SK-N-SH (cell line): Measurements from ENCODE around the gene PCSK5. TPM values are rescaled to one million over a fixed set of nuclear protein-coding genes. Genes with fewer than 3 reads are reported as not detected.

Source experiments
- CTCF ChIA-PET: fragments of 300-600, 350-600 bp; formaldehyde crosslinking; extraction: SDS; loops from one replicate; lab custom pipeline; 2021; lab: Yijun Ruan, JAX
- POLR2A ChIA-PET: fragments of 350-600 bp; sonication (Branson Sonifier 250); formaldehyde crosslinking; extraction: SDS; loops from one replicate; lab custom pipeline; 2020; ENCODE audit warnings: antibody characterized with exemption, inconsistent platforms; lab: Yijun Ruan, JAX
- DNase-seq: peaks from one replicate; pipeline ENCODE4 v3.0.0; 2012
- H2AFZ ChIP-seq: fragments of 200-600 bp; sonication (generic); 2 replicates; pipeline ENCODE4 v1.8.1; 2016; ENCODE audit warnings: antibody characterized with exemption, mild to moderate bottlenecking, low read depth
- H3F3A ChIP-seq: fragments of 200-600 bp; sonication (generic); replicated peaks from 2 replicates; pipeline ENCODE3; 2016; ENCODE audit warnings: antibody characterized with exemption, mild to moderate bottlenecking; ENCODE audit not compliant: insufficient read depth
- H3K27ac ChIP-seq, 2 experiments: fragments of 200-500 bp in 1 of 2; fragments of 200-600 bp in 1 of 2; sonication (Bioruptor generic) in 1 of 2; sonication (generic), shearing (Covaris generic) in 1 of 2; 2 replicates each; pipeline versions ENCODE4 v1.5.1 to v1.6.1; 2014 to 2016; ENCODE audit warnings: low read depth in 2 of 2, inconsistent platforms in 1 of 2, low read length in 1 of 2, mild to moderate bottlenecking in 1 of 2, mixed read lengths in 1 of 2
- H3K27me3 ChIP-seq: fragments of 200-600 bp; sonication (generic), shearing (Covaris generic); 2 replicates; pipeline ENCODE4 v1.6.1; 2016; ENCODE audit warnings: mixed run types; ENCODE audit not compliant: insufficient read depth
- H3K36me3 ChIP-seq, 2 experiments: fragments of 200-500 bp in 1 of 2; fragments of 200-600 bp in 1 of 2; sonication (Bioruptor generic) in 1 of 2; sonication (generic) in 1 of 2; replicated peaks in 1 of 2; 2 replicates each; pipeline versions ENCODE3 to v1.5.1; 2014 to 2016; ENCODE audit warnings: low read length in 1 of 2, mild to moderate bottlenecking in 1 of 2; ENCODE audit not compliant: insufficient read depth in 2 of 2, control insufficient read depth in 1 of 2
- H3K4me1 ChIP-seq, 2 experiments: fragments of 200-500 bp in 1 of 2; fragments of 200-600 bp in 1 of 2; sonication (Bioruptor generic) in 1 of 2; sonication (generic), shearing (Covaris generic) in 1 of 2; 2 replicates each; pipeline versions ENCODE4 v1.5.1 to v1.6.1; 2014 to 2016; ENCODE audit warnings: low read depth in 1 of 2, low read length in 1 of 2, mixed run types in 1 of 2; ENCODE audit not compliant: insufficient read depth in 2 of 2, control insufficient read depth in 1 of 2
- H3K4me2 ChIP-seq: fragments of 200-600 bp; sonication (generic), shearing (Covaris generic); 2 replicates; pipeline ENCODE4 v1.6.1; 2017; ENCODE audit warnings: mixed run types
- H3K4me3 ChIP-seq, 2 experiments: fragments of 200-500 bp in 1 of 2; fragments of 200-600 bp in 1 of 2; sonication (Bioruptor generic) in 1 of 2; sonication (generic), shearing (Covaris generic) in 1 of 2; 2 replicates each; pipeline versions ENCODE4 v1.5.1 to v1.8.1; 2014 to 2016; ENCODE audit warnings: low read depth in 2 of 2, inconsistent platforms in 1 of 2, low read length in 1 of 2, mild to moderate bottlenecking in 1 of 2, mixed read lengths in 1 of 2, moderate library complexity in 1 of 2
- H3K79me2 ChIP-seq: fragments of 200-600 bp; sonication (generic); 2 replicates; pipeline ENCODE4 v1.8.1; 2017; ENCODE audit warnings: mild to moderate bottlenecking; ENCODE audit not compliant: insufficient read depth
- H3K9ac ChIP-seq: fragments of 200-600 bp; sonication (generic); 2 replicates; pipeline ENCODE4 v1.6.1; 2017; ENCODE audit warnings: mixed run types
- H3K9me2 ChIP-seq: fragments of 200-600 bp; sonication (generic); 2 replicates; pipeline ENCODE4 v1.6.1; 2017; ENCODE audit warnings: mixed run types
- H3K9me3 ChIP-seq: fragments of 200-600 bp; sonication (generic); 2 replicates; pipeline ENCODE4 v1.6.1; 2017; ENCODE audit warnings: mixed run types, mild to moderate bottlenecking, moderate library complexity
- H4K20me1 ChIP-seq: fragments of 200-600 bp; sonication (generic); 2 replicates; pipeline ENCODE4 v1.6.1; 2017; ENCODE audit warnings: mild to moderate bottlenecking, mixed run types; ENCODE audit not compliant: insufficient read depth
- GATA2 ChIP-seq: sonication (generic); formaldehyde crosslinking; IDR thresholded peaks from 2 replicates; pipeline ENCODE4 v1.5.0; 2020; ENCODE audit warnings: mild to moderate bottlenecking, missing genetic modification reagents
- POLR2AphosphoS5 ChIP-seq: IDR thresholded peaks from 2 replicates; pipeline ENCODE4 v1.6.1; 2012; ENCODE audit warnings: low read depth, low read length
- REST ChIP-seq: IDR thresholded peaks from 2 replicates; pipeline ENCODE4 v1.6.1; 2012; ENCODE audit warnings: mild to moderate bottlenecking, low read depth, low read length, moderate library complexity
- RFX5 ChIP-seq: IDR thresholded peaks from 2 replicates; pipeline ENCODE4 v1.6.1; 2012; ENCODE audit warnings: mild to moderate bottlenecking, improper control_type of control experiment, low read length
- SMC3 ChIP-seq: IDR thresholded peaks from 2 replicates; pipeline ENCODE4 v1.6.1; 2012; ENCODE audit warnings: low read depth, low read length, improper control_type of control experiment
- TCF12 ChIP-seq: IDR thresholded peaks from 2 replicates; pipeline ENCODE4 v1.4.0; 2012
- YY1 ChIP-seq: IDR thresholded peaks from 2 replicates; pipeline ENCODE4 v1.4.0; 2012; ENCODE audit warnings: low read depth, mild to moderate bottlenecking
- WGBS: methylation state at CpG from one replicate; pipeline ENCODE4 v1.1.6; 2017; ENCODE audit warnings: low lambda C conversion rate; 5-methylcytosine and 5-hydroxymethylcytosine counted together
- polyA plus RNA-seq, 3 experiments: library from polyadenylated mRNA; depleted of rRNA; stranded (reverse); fragments of >200 nt; gene quantifications; 2 replicates each; pipeline ENCODE4 v1.2.3, GENCODE V29; 2012
- TF ChIP-seq, protein P1 (sequence below): fragments of 150-350 bp; IDR thresholded peaks from 2 replicates; pipeline ENCODE4 v1.6.1; 2017; ENCODE audit warnings: antibody characterized with exemption, low read length, low read depth, borderline replicate concordance
- TF ChIP-seq, protein P2 (sequence below): IDR thresholded peaks from 2 replicates; pipeline ENCODE4 v1.4.0; 2012; ENCODE audit warnings: low read depth, borderline replicate concordance
- TF ChIP-seq, protein P3 (sequence below): IDR thresholded peaks from 2 replicates; pipeline ENCODE4 v1.4.0; 2012; ENCODE audit warnings: low read depth, borderline replicate concordance
- TF ChIP-seq, protein P4 (sequence below): fragments of 150-350 bp; IDR thresholded peaks from 2 replicates; pipeline ENCODE4 v1.6.1; 2016; ENCODE audit warnings: mild to moderate bottlenecking, low read depth, low read length

Gene PCSK5
- polyA plus RNA-seq, 1 of the 3 experiments (the other 2 are of a cell fraction), result 0.08 TPM

DNA sequence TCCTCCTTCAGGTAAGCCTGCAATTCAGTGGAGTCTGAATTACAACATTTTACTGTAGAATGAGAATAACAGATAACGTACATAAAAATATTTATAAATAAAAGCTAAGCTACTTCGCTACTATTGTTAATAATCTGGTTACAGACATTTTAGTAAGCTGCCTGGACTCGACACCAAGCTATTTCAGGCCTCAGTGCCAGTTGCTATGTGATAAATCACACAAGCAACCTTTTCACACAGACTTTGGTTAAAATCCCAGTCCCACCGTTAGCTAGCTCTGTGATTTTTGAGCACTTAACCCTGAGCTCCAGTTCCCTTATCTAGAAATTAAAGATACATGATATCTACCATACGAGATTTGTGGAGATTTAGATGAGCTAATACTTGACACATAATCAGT, 403.8 kb downstream of the PCSK5 start:
- no peak overlapping the region for H3K4me3 ChIP-seq
- CTCF ChIA-PET, result no interaction called here
- H4K20me1 ChIP-seq, result no peaks in the 10 kb centered on the region
- H3K9me2 ChIP-seq, result no peaks in the 10 kb centered on the region
- no peak overlapping the region for H3K4me2 ChIP-seq
- no peak overlapping the region for H2AFZ ChIP-seq
- H3K79me2 ChIP-seq, result no peaks in the 10 kb centered on the region
- no peaks in the 10 kb centered on the region for H3F3A ChIP-seq
- H3K27me3 ChIP-seq, result peaks cover 41% of the 10 kb centered on the region; the same call in 1 of the 2 replicates
- H3K9ac ChIP-seq, result no peak overlapping the region
- no peak overlapping the region for H3K27ac ChIP-seq
- POLR2A ChIA-PET, result no interaction called here
- no peak for TF ChIP-seq REST
- TF ChIP-seq POLR2AphosphoS5, result no peak
- no peak for TF ChIP-seq RFX5
- TF ChIP-seq SMC3, result no peak
- TF ChIP-seq, protein P1, sequence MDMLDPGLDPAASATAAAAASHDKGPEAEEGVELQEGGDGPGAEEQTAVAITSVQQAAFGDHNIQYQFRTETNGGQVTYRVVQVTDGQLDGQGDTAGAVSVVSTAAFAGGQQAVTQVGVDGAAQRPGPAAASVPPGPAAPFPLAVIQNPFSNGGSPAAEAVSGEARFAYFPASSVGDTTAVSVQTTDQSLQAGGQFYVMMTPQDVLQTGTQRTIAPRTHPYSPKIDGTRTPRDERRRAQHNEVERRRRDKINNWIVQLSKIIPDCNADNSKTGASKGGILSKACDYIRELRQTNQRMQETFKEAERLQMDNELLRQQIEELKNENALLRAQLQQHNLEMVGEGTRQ, result no peak
- TF ChIP-seq, protein P2, sequence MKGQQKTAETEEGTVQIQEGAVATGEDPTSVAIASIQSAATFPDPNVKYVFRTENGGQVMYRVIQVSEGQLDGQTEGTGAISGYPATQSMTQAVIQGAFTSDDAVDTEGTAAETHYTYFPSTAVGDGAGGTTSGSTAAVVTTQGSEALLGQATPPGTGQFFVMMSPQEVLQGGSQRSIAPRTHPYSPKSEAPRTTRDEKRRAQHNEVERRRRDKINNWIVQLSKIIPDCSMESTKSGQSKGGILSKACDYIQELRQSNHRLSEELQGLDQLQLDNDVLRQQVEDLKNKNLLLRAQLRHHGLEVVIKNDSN, result no peak
- no peak for TF ChIP-seq YY1
- TF ChIP-seq, protein P3, sequence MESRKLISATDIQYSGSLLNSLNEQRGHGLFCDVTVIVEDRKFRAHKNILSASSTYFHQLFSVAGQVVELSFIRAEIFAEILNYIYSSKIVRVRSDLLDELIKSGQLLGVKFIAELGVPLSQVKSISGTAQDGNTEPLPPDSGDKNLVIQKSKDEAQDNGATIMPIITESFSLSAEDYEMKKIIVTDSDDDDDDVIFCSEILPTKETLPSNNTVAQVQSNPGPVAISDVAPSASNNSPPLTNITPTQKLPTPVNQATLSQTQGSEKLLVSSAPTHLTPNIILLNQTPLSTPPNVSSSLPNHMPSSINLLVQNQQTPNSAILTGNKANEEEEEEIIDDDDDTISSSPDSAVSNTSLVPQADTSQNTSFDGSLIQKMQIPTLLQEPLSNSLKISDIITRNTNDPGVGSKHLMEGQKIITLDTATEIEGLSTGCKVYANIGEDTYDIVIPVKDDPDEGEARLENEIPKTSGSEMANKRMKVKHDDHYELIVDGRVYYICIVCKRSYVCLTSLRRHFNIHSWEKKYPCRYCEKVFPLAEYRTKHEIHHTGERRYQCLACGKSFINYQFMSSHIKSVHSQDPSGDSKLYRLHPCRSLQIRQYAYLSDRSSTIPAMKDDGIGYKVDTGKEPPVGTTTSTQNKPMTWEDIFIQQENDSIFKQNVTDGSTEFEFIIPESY, result no peak
- TF ChIP-seq, protein P4, sequence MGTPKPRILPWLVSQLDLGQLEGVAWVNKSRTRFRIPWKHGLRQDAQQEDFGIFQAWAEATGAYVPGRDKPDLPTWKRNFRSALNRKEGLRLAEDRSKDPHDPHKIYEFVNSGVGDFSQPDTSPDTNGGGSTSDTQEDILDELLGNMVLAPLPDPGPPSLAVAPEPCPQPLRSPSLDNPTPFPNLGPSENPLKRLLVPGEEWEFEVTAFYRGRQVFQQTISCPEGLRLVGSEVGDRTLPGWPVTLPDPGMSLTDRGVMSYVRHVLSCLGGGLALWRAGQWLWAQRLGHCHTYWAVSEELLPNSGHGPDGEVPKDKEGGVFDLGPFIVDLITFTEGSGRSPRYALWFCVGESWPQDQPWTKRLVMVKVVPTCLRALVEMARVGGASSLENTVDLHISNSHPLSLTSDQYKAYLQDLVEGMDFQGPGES, result no peak
- TF ChIP-seq GATA2 (CRISPR knock-in tag), result no peak
- TF ChIP-seq TCF12, result no peak
- TF ChIP-seq, all 33 proteins: peak for 0
- 10% methylated on average over 5 of the region's 5 CpGs for WGBS
- no peak for DNase-seq
- H3K36me3 ChIP-seq, result no peaks in the 10 kb centered on the region
- H3K9me3 ChIP-seq, result no peaks in the 10 kb centered on the region
- peaks cover 0 to 2% of the 10 kb centered on the region in 2 experiments; a peak in 1 of 4 replicates for H3K4me1 ChIP-seq
